ENCODE results near the gene GUCA2B.

GUCA2B gene

GRCh38 chr1:42133809-42134526 is 19.2 kb upstream of the GUCA2B start:
- H3K4me3 Mint-ChIP-seq: no peak overlapping the region
- H3K27ac Mint-ChIP-seq: no peak overlapping the region
- no peaks in the 10 kb centered on the region for H3K4me1 Mint-ChIP-seq (ENCODE audit: low read depth)
- peaks cover 5% of the 10 kb centered on the region for H3K27me3 Mint-ChIP-seq (ENCODE audit: low read depth)
- no peak for DNase-seq (ENCODE audit: low spot score)
- H3K9me3 Mint-ChIP-seq: no peaks in the 10 kb centered on the region
- H3K36me3 Mint-ChIP-seq (ENCODE audit: low read depth): no peaks in the 10 kb centered on the region

- DNase-seq (ENCODE audit: low spot score): no peak
- Mint-ChIP-seq H3K27ac (no peak overlapping the region), H3K9me3 (no peaks in the 10 kb centered on the region), H3K36me3 (ENCODE audit: low read depth) (no peaks in the 10 kb centered on the region), H3K4me1 (ENCODE audit: low read depth) (no peaks in the 10 kb centered on the region), H3K27me3 (ENCODE audit: low read depth) (no peaks in the 10 kb centered on the region), H3K4me3 (no peak overlapping the region)
These were observed 17.8 kb upstream of the GUCA2B start for GRCh38 chr1:42135426-42135825.

GRCh38 chr1:42136466-42136865 is 16.7 kb upstream of the GUCA2B start:
- no peaks in the 10 kb centered on the region for H3K36me3 Mint-ChIP-seq (ENCODE audit: low read depth)
- no peak overlapping the region for H3K4me3 Mint-ChIP-seq

GRCh38 chr1:42137766-42138165 is 15.4 kb upstream of the GUCA2B start:
- DNase-seq (ENCODE audit: low spot score): no peak
- Mint-ChIP-seq H3K4me3 (no peak overlapping the region), H3K36me3 (ENCODE audit: low read depth) (no peaks in the 10 kb centered on the region), H3K27me3 (ENCODE audit: low read depth) (peaks cover 3% of the 10 kb centered on the region), H3K27ac (no peak overlapping the region), H3K4me1 (ENCODE audit: low read depth) (no peaks in the 10 kb centered on the region), H3K9me3 (no peaks in the 10 kb centered on the region)

More at GRCh38 chr1:42136466-42136865, 16.7 kb upstream of the GUCA2B start:
- Mint-ChIP-seq H3K4me1 (ENCODE audit: low read depth) (no peaks in the 10 kb centered on the region), H3K9me3 (no peaks in the 10 kb centered on the region), H3K27me3 (ENCODE audit: low read depth) (no peaks in the 10 kb centered on the region), H3K27ac (no peak overlapping the region)
- DNase-seq (ENCODE audit: low spot score): no peak

- H3K4me1 Mint-ChIP-seq (ENCODE audit: low read depth): peaks cover 3% of the 10 kb centered on the region
- DNase-seq (ENCODE audit: low spot score): no peak
- H3K4me3 Mint-ChIP-seq: no peak overlapping the region
- H3K36me3 Mint-ChIP-seq (ENCODE audit: low read depth): no peaks in the 10 kb centered on the region
- no peak overlapping the region for H3K27ac Mint-ChIP-seq
- peaks cover 3% of the 10 kb centered on the region for H3K27me3 Mint-ChIP-seq (ENCODE audit: low read depth)
- no peaks in the 10 kb centered on the region for H3K9me3 Mint-ChIP-seq
These were observed 14.6 kb upstream of the GUCA2B start for GRCh38 chr1:42138586-42138985.

GRCh38 chr1:42139444-42139843 is 13.8 kb upstream of the GUCA2B start:
- peaks cover 3% of the 10 kb centered on the region for H3K27me3 Mint-ChIP-seq (ENCODE audit: low read depth)
- H3K27ac Mint-ChIP-seq: no peak overlapping the region
- DNase-seq (ENCODE audit: low spot score): no peak
- peaks cover 3% of the 10 kb centered on the region for H3K4me1 Mint-ChIP-seq (ENCODE audit: low read depth)
- no peaks in the 10 kb centered on the region for H3K9me3 Mint-ChIP-seq
- H3K36me3 Mint-ChIP-seq (ENCODE audit: low read depth): no peaks in the 10 kb centered on the region
- no peak overlapping the region for H3K4me3 Mint-ChIP-seq

- Mint-ChIP-seq H3K27me3 (ENCODE audit: low read depth) (peaks cover 3% of the 10 kb centered on the region), H3K27ac (no peak overlapping the region), H3K9me3 (no peaks in the 10 kb centered on the region), H3K36me3 (ENCODE audit: low read depth) (no peaks in the 10 kb centered on the region), H3K4me1 (ENCODE audit: low read depth) (peaks cover 3% of the 10 kb centered on the region), H3K4me3 (no peak overlapping the region)
- no peak for DNase-seq (ENCODE audit: low spot score)
These were observed 13.0 kb upstream of the GUCA2B start for GRCh38 chr1:42140191-42140590.

- no peak overlapping the region for H3K27ac Mint-ChIP-seq
- H3K4me1 Mint-ChIP-seq (ENCODE audit: low read depth): peaks cover 3% of the 10 kb centered on the region
- no peak for DNase-seq (ENCODE audit: low spot score)
- H3K36me3 Mint-ChIP-seq (ENCODE audit: low read depth): no peaks in the 10 kb centered on the region
- no peaks in the 10 kb centered on the region for H3K9me3 Mint-ChIP-seq
- no peak overlapping the region for H3K4me3 Mint-ChIP-seq
- peaks cover 3% of the 10 kb centered on the region for H3K27me3 Mint-ChIP-seq (ENCODE audit: low read depth)
These were observed 11.2 kb upstream of the GUCA2B start for GRCh38 chr1:42141978-42142377.

GRCh38 chr1:42142894-42143675 is 10.1 kb upstream of the GUCA2B start:
- H3K36me3 Mint-ChIP-seq (ENCODE audit: low read depth): no peaks in the 10 kb centered on the region

GRCh38 chr1:42143896-42144710 is 9.1 kb upstream of the GUCA2B start:
- H3K4me3 Mint-ChIP-seq: no peak overlapping the region
- H3K27ac Mint-ChIP-seq: no peak overlapping the region
- no peaks in the 10 kb centered on the region for H3K36me3 Mint-ChIP-seq (ENCODE audit: low read depth)
- H3K27me3 Mint-ChIP-seq (ENCODE audit: low read depth): peaks cover 3% of the 10 kb centered on the region
- H3K9me3 Mint-ChIP-seq: no peaks in the 10 kb centered on the region
- peaks cover 3% of the 10 kb centered on the region for H3K4me1 Mint-ChIP-seq (ENCODE audit: low read depth)
- no peak for DNase-seq (ENCODE audit: low spot score)

More at GRCh38 chr1:42142894-42143675, 10.1 kb upstream of the GUCA2B start:
- Mint-ChIP-seq H3K4me3 (no peak overlapping the region), H3K9me3 (no peaks in the 10 kb centered on the region), H3K4me1 (ENCODE audit: low read depth) (peaks cover 3% of the 10 kb centered on the region), H3K27ac (no peak overlapping the region), H3K27me3 (ENCODE audit: low read depth) (peaks cover 3% of the 10 kb centered on the region)
- DNase-seq (ENCODE audit: low spot score): no peak

- Mint-ChIP-seq H3K27ac (no peak overlapping the region), H3K4me3 (no peak overlapping the region), H3K9me3 (no peaks in the 10 kb centered on the region), H3K4me1 (ENCODE audit: low read depth) (peaks cover 3% of the 10 kb centered on the region), H3K36me3 (ENCODE audit: low read depth) (no peaks in the 10 kb centered on the region), H3K27me3 (ENCODE audit: low read depth) (peaks cover 7% of the 10 kb centered on the region)
- DNase-seq (ENCODE audit: low spot score): no peak
These were observed 8.4 kb upstream of the GUCA2B start for GRCh38 chr1:42144711-42145388.

- H3K27ac Mint-ChIP-seq: no peak overlapping the region
- no peak overlapping the region for H3K4me3 Mint-ChIP-seq
- H3K4me1 Mint-ChIP-seq (ENCODE audit: low read depth): peaks cover 3% of the 10 kb centered on the region
- H3K36me3 Mint-ChIP-seq (ENCODE audit: low read depth): no peaks in the 10 kb centered on the region
- H3K27me3 Mint-ChIP-seq (ENCODE audit: low read depth): peaks cover 11% of the 10 kb centered on the region
- H3K9me3 Mint-ChIP-seq: no peaks in the 10 kb centered on the region
- no peak for DNase-seq (ENCODE audit: low spot score)
These were observed 7.9 kb upstream of the GUCA2B start for GRCh38 chr1:42145389-42145716.

GRCh38 chr1:42145764-42146625 is 7.2 kb upstream of the GUCA2B start:
- H3K9me3 Mint-ChIP-seq: no peaks in the 10 kb centered on the region
- no peak overlapping the region for H3K27ac Mint-ChIP-seq
- no peaks in the 10 kb centered on the region for H3K36me3 Mint-ChIP-seq (ENCODE audit: low read depth)
- peaks cover 11% of the 10 kb centered on the region for H3K27me3 Mint-ChIP-seq (ENCODE audit: low read depth)
- no peak for DNase-seq (ENCODE audit: low spot score)
- no peak overlapping the region for H3K4me3 Mint-ChIP-seq
- H3K4me1 Mint-ChIP-seq (ENCODE audit: low read depth): peaks cover 3% of the 10 kb centered on the region

Data from T-helper 2 cell treated with Interferon-gamma antibody and Interleukin-4, amounts not matched to agents 5 μg/mL and 100 μg/mL, for 36 hours (primary cell).